K562 (cell line): ENCODE results near the gene SMIM29. TPM values are rescaled to one million over a fixed set of nuclear protein-coding genes. Genes with fewer than 3 reads are reported as not detected.
A peak's percentile ranks its signal among the peaks of the same experiment; 100 is the strongest.

Experiments used
- ATAC-seq: fragments of 200-7000 bp; cut with Tn5 transposase; 3 replicates; pipeline ENCODE4 v1.9.1; 2020; ENCODE audit warnings: moderate library complexity
- BruUV-seq: library from RNA; stranded (reverse); fragments of 400-500 nt; replicated peaks from 2 replicates; lab custom pipeline; 2021; lab: Mats Ljungman, UMichigan
- CTCF ChIA-PET: fragments of 300-600 bp; formaldehyde crosslinking; extraction: SDS; loops from one replicate; lab custom pipeline; 2021; ENCODE audit warnings: low intra/inter-chr PET ratio; lab: Yijun Ruan, JAX
- POLR2A ChIA-PET: fragments of 300-600, 350-650 bp; sonication (Branson Sonifier 250); formaldehyde crosslinking; extraction: SDS; loops from one replicate; lab custom pipeline; 2021; ENCODE audit warnings: antibody characterized with exemption, inconsistent platforms; lab: Yijun Ruan, JAX
- DNase-seq, 4 experiments: peaks; one replicate each; pipeline versions ENCODE4 v3.0.0 to v3.0.0-alpha.2; 2011 to 2018; ENCODE audit warnings: low spot score in 3 of 4, mixed read lengths in 3 of 4; ENCODE audit errors: extremely low read depth in 1 of 4
- FAIRE-seq: peaks from 2 replicates; lab custom pipeline; 2011; peaks lifted over from hg19 to GRCh38; lab: Jason Lieb, UNC
- H2AFZ ChIP-seq: 2 replicates; pipeline ENCODE4 v1.6.0; 2011; ENCODE audit warnings: low read depth, low read length, control low read depth, inconsistent platforms
- H3K27ac ChIP-seq: fragments of 200-600 bp; 3 replicates; pipeline ENCODE4 v1.8.0; 2011; ENCODE audit warnings: low read depth, mild to moderate bottlenecking, control low read depth, inconsistent platforms, low read length, moderate library complexity, mixed read lengths; ENCODE audit errors: extremely low read depth
- H3K27me3 ChIP-seq, 2 experiments: fragments of 300-600 bp in 1 of 2; 2 replicates in 1 of 2; 3 replicates in 1 of 2; pipeline versions ENCODE4 v1.6.0 to v1.8.0; 2011; ENCODE audit warnings: inconsistent platforms in 2 of 2, low read length in 2 of 2, mild to moderate bottlenecking in 1 of 2, mixed read lengths in 1 of 2, moderate library complexity in 1 of 2; ENCODE audit not compliant: control insufficient read depth in 2 of 2, insufficient read depth in 2 of 2
- H3K36me3 ChIP-seq: fragments of 300-600 bp; 3 replicates; pipeline ENCODE4 v1.8.0; 2011; ENCODE audit warnings: mild to moderate bottlenecking, low read length, inconsistent platforms; ENCODE audit not compliant: control insufficient read depth, insufficient read depth
- H3K4me1 ChIP-seq, 2 experiments: fragments of 200-600 bp in 1 of 2; replicated peaks in 1 of 2; 2 replicates in 1 of 2; 3 replicates in 1 of 2; pipeline versions ENCODE4 v1.5.1 to v1.8.0; 2011; ENCODE audit warnings: inconsistent platforms in 2 of 2, low read length in 2 of 2, mild to moderate bottlenecking in 1 of 2, mixed read lengths in 1 of 2, moderate library complexity in 1 of 2; ENCODE audit not compliant: control insufficient read depth in 2 of 2, insufficient read depth in 2 of 2
- H3K4me2 ChIP-seq: 2 replicates; pipeline ENCODE4 v1.6.1; 2011; ENCODE audit warnings: low read length, control low read depth, inconsistent platforms, mixed read lengths; ENCODE audit not compliant: insufficient read depth
- H3K4me3 ChIP-seq: fragments of 200-600 bp; sonication (generic), shearing (Covaris generic); 2 replicates; pipeline ENCODE4 v1.5.1; 2016; ENCODE audit warnings: control low read depth, inconsistent platforms
- H3K79me2 ChIP-seq: fragments of 200-600 bp; 3 replicates; pipeline ENCODE4 v1.8.0; 2011; ENCODE audit warnings: low read length, inconsistent platforms; ENCODE audit not compliant: control insufficient read depth, insufficient read depth
- H3K9ac ChIP-seq, 2 experiments: 2 replicates each; pipeline versions ENCODE4 v1.6.0 to v1.6.1; 2011; ENCODE audit warnings: low read depth in 2 of 2, low read length in 2 of 2, control low read depth in 1 of 2, inconsistent platforms in 1 of 2, mild to moderate bottlenecking in 1 of 2, mixed read lengths in 1 of 2; ENCODE audit not compliant: insufficient read depth in 1 of 2
- H3K9me1 ChIP-seq: one replicate; pipeline ENCODE4 v1.6.0; 2011; ENCODE audit warnings: inconsistent platforms, mild to moderate bottlenecking, low read length, moderate library complexity; ENCODE audit not compliant: control insufficient read depth, insufficient read depth
- H3K9me3 ChIP-seq: replicated peaks from 2 replicates; pipeline ENCODE4 v1.5.1; 2011; ENCODE audit warnings: low read depth, low read length, inconsistent platforms; ENCODE audit not compliant: control insufficient read depth, insufficient read depth
- H4K20me1 ChIP-seq: replicated peaks from 2 replicates; pipeline ENCODE4 v1.6.1; 2011; ENCODE audit warnings: low read length, inconsistent platforms, mixed read lengths; ENCODE audit not compliant: control insufficient read depth, insufficient read depth
- BCOR ChIP-seq: fragments of 450-650 bp; IDR thresholded peaks from 2 replicates; pipeline ENCODE4 v1.6.1; 2016
- CBFA2T3 ChIP-seq: fragments of 450-650 bp; IDR thresholded peaks from 2 replicates; pipeline ENCODE4 v1.6.1; 2017
- DMBX1 ChIP-seq: fragments of 250-450 bp; sonication (Bioruptor Pico); IDR thresholded peaks from 2 replicates; pipeline ENCODE4 v1.8.0; 2022; ENCODE audit warnings: inconsistent platforms, mild to moderate bottlenecking, moderate library complexity, borderline replicate concordance
- KDM1A ChIP-seq, 2 experiments: fragments of 450-650 bp; IDR thresholded peaks; 2 replicates each; pipeline ENCODE4 v1.6.1; 2016; ENCODE audit warnings: mild to moderate bottlenecking in 2 of 2
- NCOR1 ChIP-seq: fragments of 450-650 bp; IDR thresholded peaks from 2 replicates; pipeline ENCODE4 v1.6.1; 2016; ENCODE audit warnings: mild to moderate bottlenecking, moderate library complexity
- RBM14 ChIP-seq: fragments of 200-400 bp; formaldehyde crosslinking; IDR thresholded peaks from 2 replicates; pipeline ENCODE4 v1.6.1; 2018; ENCODE audit warnings: low read depth, mild to moderate bottlenecking, low read length, moderate library complexity, borderline replicate concordance; ENCODE audit not compliant: insufficient read depth
- RBM25 ChIP-seq: fragments of 200-400 bp; formaldehyde crosslinking; IDR thresholded peaks from 2 replicates; pipeline ENCODE4 v1.6.1; 2018; ENCODE audit warnings: low read length, low read depth, moderate library complexity; ENCODE audit not compliant: severe bottlenecking
- SPI1 ChIP-seq: IDR thresholded peaks from 2 replicates; pipeline ENCODE4 v1.6.1; 2011; ENCODE audit warnings: low read depth, low read length, control low read depth, borderline replicate concordance
- SRSF7 ChIP-seq: fragments of 200-400 bp; formaldehyde crosslinking; optimal IDR thresholded peaks from 2 replicates; pipeline ENCODE3; 2017; ENCODE audit warnings: mild to moderate bottlenecking, low read depth, low read length
- STAG1 ChIP-seq: sonication (generic); formaldehyde crosslinking; IDR thresholded peaks from 2 replicates; pipeline ENCODE4 v1.5.0; 2020; ENCODE audit warnings: missing genetic modification reagents, borderline replicate concordance
- TAF9B ChIP-seq: fragments of 450-650 bp; IDR thresholded peaks from 2 replicates; pipeline ENCODE4 v1.6.1; 2018; ENCODE audit warnings: mild to moderate bottlenecking; ENCODE audit not compliant: partially characterized antibody
- TCF3 ChIP-seq: sonication (generic); formaldehyde crosslinking; IDR thresholded peaks from 2 replicates; pipeline ENCODE4 v1.4.0; 2020; ENCODE audit warnings: mild to moderate bottlenecking, missing genetic modification reagents
- TRIM24 ChIP-seq, 2 experiments: fragments of 450-650 bp; IDR thresholded peaks; 2 replicates each; pipeline ENCODE4 v1.6.1; 2016
- ZNF24 ChIP-seq: fragments of 450-650 bp; IDR thresholded peaks from 2 replicates; pipeline ENCODE4 v1.6.1; 2016
- WGBS: fragments of 100-300 bp; shearing (Covaris generic); methylation state at CpG from one replicate; pipeline ENCODE4 v1.1.6; 2016; ENCODE audit warnings: low coverage, mixed read lengths; ENCODE audit not compliant: insufficient coverage; ENCODE audit errors: missing lambda C conversion rate; 5-methylcytosine and 5-hydroxymethylcytosine counted together
- in situ Hi-C: fragments of 300-500 bp; cut with MboI; formaldehyde crosslinking; loops from 4 replicates; pipeline ENCODE4 v1.15.0; 2018; ENCODE audit warnings: inconsistent platforms, mixed read lengths
- intact Hi-C: fragments of 100-400 bp; cut with micrococcal nuclease; formaldehyde crosslinking; loops from 2 replicates; pipeline ENCODE4 v1.14.2; 2022
- polyA plus RNA-seq, 8 experiments: library from polyadenylated mRNA; depleted of rRNA in 4 of 8; stranded (reverse) in 5 of 8; unstranded in 3 of 8; fragments of >200 nt; fragmentation: Nextera tagmentation in 2 of 8; fragmentation: Illumina TruSeq in 1 of 8; extraction: Ambion mirVana in 2 of 8; extraction: Trizol in 1 of 8; gene quantifications; 2 replicates each; pipeline versions ENCODE4 v1.2.1 to v1.2.3, GENCODE V29; 2011 to 2014; ENCODE audit warnings: inconsistent platforms in 1 of 8, missing spikeins in 1 of 8
- total RNA-seq, 7 experiments: library from RNA; depleted of rRNA in 6 of 7; stranded (reverse); fragments of >200 nt in 6 of 7; fragmentation: Illumina TruSeq in 2 of 7; extraction: Trizol in 2 of 7; gene quantifications; 2 replicates each; pipeline versions ENCODE4 v1.2.1 to v1.2.3, GENCODE V29; 2011 to 2021; ENCODE audit warnings: low replicate concordance in 1 of 7
- TF ChIP-seq, protein P1 (sequence below): fragments of 250-450 bp; sonication (Bioruptor Pico); IDR thresholded peaks from 2 replicates; pipeline ENCODE4 v1.9.0; 2021; ENCODE audit warnings: mild to moderate bottlenecking
- TF ChIP-seq, protein P2 (sequence below): fragments of 250-450 bp; sonication (Bioruptor Pico); IDR thresholded peaks from 2 replicates; pipeline ENCODE4 v1.8.0; 2021; ENCODE audit warnings: moderate library complexity, mild to moderate bottlenecking, inconsistent platforms
- TF ChIP-seq, protein P3 (sequence below): sonication (generic); formaldehyde crosslinking; IDR thresholded peaks from 2 replicates; pipeline ENCODE4 v1.8.0; 2022; ENCODE audit warnings: mild to moderate bottlenecking, missing genetic modification reagents
- TF ChIP-seq, protein P4 (sequence below): sonication (generic); IDR thresholded peaks from 2 replicates; pipeline ENCODE4 v1.6.1; 2016

The SMIM29 gene
- total and polyA plus RNA-seq, 9 of the 15 experiments (the other 6 are each of a cell fraction or from before 2014, with no cell fraction given): 6.5 to 36.7 (median 20.9) TPM

DNA sequence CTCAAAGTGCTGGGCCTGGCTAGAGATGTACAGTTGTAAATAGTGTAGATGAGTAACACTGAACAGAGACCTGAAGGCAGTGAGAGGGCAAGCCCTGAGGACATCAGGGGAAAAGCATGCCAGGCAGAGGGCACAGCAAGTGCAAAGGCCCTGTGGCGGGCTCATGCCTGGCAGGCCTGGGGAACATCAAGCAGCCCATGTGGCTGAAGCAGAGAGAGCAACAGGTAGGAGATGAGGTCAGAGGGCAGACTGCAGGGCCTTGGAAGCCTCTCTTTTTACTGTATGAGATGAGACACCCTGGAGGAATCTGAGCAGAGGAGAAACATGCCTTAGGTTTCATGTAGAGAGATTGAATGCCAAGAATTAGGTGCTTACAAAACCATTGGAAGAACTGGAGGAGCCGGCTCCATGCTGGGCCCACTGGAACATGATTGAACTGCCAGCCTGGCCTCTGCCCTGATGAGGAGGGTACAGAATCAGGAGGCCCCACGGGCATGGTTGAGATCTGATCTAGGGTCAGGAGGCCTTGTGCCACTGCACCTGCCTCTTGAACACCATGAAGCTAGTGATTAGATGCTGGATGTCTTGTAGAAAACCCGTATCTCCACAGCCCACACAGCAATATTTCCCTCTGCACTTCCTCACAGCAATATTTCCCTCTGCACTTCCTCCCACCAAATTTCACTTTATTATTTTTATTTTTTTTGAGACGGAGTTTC lies 18.0 kb downstream of the SMIM29 start:
- Histone ChIP-seq H3K4me2 (no peak overlapping the region), H2AFZ (no peak overlapping the region), H3K9me3 (no peaks in the 10 kb centered on the region), H3K9me1 (no peaks in the 10 kb centered on the region), H3K4me1 (peaks cover 25 to 38% of the 10 kb centered on the region in 2 experiments), H3K36me3 (no peaks in the 10 kb centered on the region), H3K79me2 (0 out of 3 replicates have a peak, but pooled peaks cover under 1% of the 10 kb centered on the region), H3K4me3 (no peak overlapping the region), H3K9ac (peak overlapping the region in 1 of 2 experiments; percentile 68; a peak in 2 of 4 replicates), H4K20me1 (no peaks in the 10 kb centered on the region), H3K27ac (0 out of 3 replicates have a peak overlapping the region, but pooled peaks have one; percentile 33), H3K27me3 (no peaks in the 10 kb centered on the region)
- POLR2A ChIA-PET: interaction anchor here (0.7 to 1.7 kb wide), 2 partner anchors 12 to 13 kb away, joined by 3 to 10 read pairs; no protein-coding TSS in a partner anchor
- intact Hi-C loops (no loop called here), in situ Hi-C loops (no loop called here)
- CTCF ChIA-PET: no interaction called here
- ATAC-seq: no peak
- 63% methylated on average over 5 of the region's 5 CpGs for WGBS
- DNase-seq: no peak
- BruUV-seq: no TSS peak
- FAIRE-seq: no peak
- TF ChIP-seq, protein P1, sequence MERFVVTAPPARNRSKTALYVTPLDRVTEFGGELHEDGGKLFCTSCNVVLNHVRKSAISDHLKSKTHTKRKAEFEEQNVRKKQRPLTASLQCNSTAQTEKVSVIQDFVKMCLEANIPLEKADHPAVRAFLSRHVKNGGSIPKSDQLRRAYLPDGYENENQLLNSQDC (CRISPR knock-in tag): no peak
- peak; percentile 59 for TF ChIP-seq RBM25
- TF ChIP-seq RBM14: no peak
- TF ChIP-seq BCOR: peak; percentile 52; the same call in 1 of the 2 replicates
- TF ChIP-seq NCOR1: no peak
- no peak for TF ChIP-seq TRIM24 (IDR thresholded peaks at IDR 0.05)
- TF ChIP-seq, protein P2, sequence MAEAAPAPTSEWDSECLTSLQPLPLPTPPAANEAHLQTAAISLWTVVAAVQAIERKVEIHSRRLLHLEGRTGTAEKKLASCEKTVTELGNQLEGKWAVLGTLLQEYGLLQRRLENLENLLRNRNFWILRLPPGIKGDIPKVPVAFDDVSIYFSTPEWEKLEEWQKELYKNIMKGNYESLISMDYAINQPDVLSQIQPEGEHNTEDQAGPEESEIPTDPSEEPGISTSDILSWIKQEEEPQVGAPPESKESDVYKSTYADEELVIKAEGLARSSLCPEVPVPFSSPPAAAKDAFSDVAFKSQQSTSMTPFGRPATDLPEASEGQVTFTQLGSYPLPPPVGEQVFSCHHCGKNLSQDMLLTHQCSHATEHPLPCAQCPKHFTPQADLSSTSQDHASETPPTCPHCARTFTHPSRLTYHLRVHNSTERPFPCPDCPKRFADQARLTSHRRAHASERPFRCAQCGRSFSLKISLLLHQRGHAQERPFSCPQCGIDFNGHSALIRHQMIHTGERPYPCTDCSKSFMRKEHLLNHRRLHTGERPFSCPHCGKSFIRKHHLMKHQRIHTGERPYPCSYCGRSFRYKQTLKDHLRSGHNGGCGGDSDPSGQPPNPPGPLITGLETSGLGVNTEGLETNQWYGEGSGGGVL: no peak
- no peak for TF ChIP-seq STAG1
- TF ChIP-seq ZNF24: no peak
- 0 out of 2 replicates have a peak, but pooled peaks have one; percentile 9 for TF ChIP-seq TCF3 (CRISPR knock-in tag)
- no peak for TF ChIP-seq DMBX1 (CRISPR knock-in tag)
- peak; percentile 48; the same call in 1 of the 2 replicates for TF ChIP-seq SPI1
- TF ChIP-seq, protein P3, sequence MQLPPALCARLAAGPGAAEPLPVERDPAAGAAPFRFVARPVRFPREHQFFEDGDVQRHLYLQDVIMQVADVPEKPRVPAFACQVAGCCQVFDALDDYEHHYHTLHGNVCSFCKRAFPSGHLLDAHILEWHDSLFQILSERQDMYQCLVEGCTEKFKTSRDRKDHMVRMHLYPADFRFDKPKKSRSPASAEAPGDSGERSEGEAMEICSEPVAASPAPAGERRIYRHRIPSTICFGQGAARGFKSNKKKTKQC (CRISPR knock-in tag): no peak
- TF ChIP-seq SRSF7: no peak
- 0 out of 2 replicates have a peak, but pooled peaks have one; percentile 11 for TF ChIP-seq CBFA2T3
- TF ChIP-seq, protein P4, sequence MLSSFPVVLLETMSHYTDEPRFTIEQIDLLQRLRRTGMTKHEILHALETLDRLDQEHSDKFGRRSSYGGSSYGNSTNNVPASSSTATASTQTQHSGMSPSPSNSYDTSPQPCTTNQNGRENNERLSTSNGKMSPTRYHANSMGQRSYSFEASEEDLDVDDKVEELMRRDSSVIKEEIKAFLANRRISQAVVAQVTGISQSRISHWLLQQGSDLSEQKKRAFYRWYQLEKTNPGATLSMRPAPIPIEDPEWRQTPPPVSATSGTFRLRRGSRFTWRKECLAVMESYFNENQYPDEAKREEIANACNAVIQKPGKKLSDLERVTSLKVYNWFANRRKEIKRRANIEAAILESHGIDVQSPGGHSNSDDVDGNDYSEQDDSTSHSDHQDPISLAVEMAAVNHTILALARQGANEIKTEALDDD: no peak
- no peak for TF ChIP-seq TAF9B
- TF ChIP-seq KDM1A (IDR thresholded peaks at IDR 0.05): peak in 1 of 2 experiments; percentile 11; a peak in 1 of 4 replicates
